ENCODE measurements around the gene EDEM2. TPM values are rescaled to one million over a fixed set of nuclear protein-coding genes. Genes with fewer than 3 reads are reported as not detected.

The EDEM2 gene
- polyA plus RNA-seq, 3 donors = 39.5 to 86.1 (median 75.6) TPM

- Histone ChIP-seq H2AFZ (ENCODE audit: insufficient read depth, low read depth, low read length, poor library complexity, severe bottlenecking) (no peak overlapping the region), H3K27ac (ENCODE audit: low read depth in 1 of 2, low read length in 2 of 2) (no peak overlapping the region), H3K27me3 (ENCODE audit: control insufficient read depth in 2 of 2, insufficient read depth in 2 of 2, low read length in 2 of 2) (no peaks in the 10 kb centered on the region), H3K79me2 (ENCODE audit: insufficient read depth, low read length) (no peaks in the 10 kb centered on the region), H4K20me1 (ENCODE audit: insufficient read depth, low read length) (peaks cover 7% of the 10 kb centered on the region), H3K9ac (ENCODE audit: insufficient read depth, low read length, poor library complexity, severe bottlenecking) (no peak overlapping the region), H3K4me3 (replicated peaks in 1 of 3; ENCODE audit: low read depth in 2 of 3, low read length in 3 of 3) (no peak overlapping the region), H3K4me2 (replicated peaks; ENCODE audit: extremely low read depth, low read length, poor library complexity, severe bottlenecking) (no peak overlapping the region), H3K36me3 (replicated peaks in 1 of 2; ENCODE audit: control insufficient read depth in 1 of 2, insufficient read depth in 2 of 2, low read length in 2 of 2) (peaks cover 81 to 97% of the 10 kb centered on the region in 2 donors), H3K4me1 (ENCODE audit: control insufficient read depth in 1 of 2, insufficient read depth in 2 of 2, low read length in 2 of 2) (no peaks in the 10 kb centered on the region), H3K9me3 (replicated peaks in 1 of 2; ENCODE audit: control insufficient read depth in 1 of 2, insufficient read depth in 1 of 2, low read length in 2 of 2) (no peaks in the 10 kb centered on the region)
- H3K27me3 Mint-ChIP-seq (ENCODE audit: low read depth in 3 of 3) = peaks cover 0 to 1% (median 0%) of the 10 kb centered on the region in 3 donors
- no peak overlapping the region for H3K4me3 Mint-ChIP-seq
- intact Hi-C loops (cut with micrococcal nuclease) = no loop called here
- TF ChIP-seq CTCF (IDR thresholded peaks at IDR 0.05) = no peak
- peaks cover 6% of the 10 kb centered on the region for H3K4me1 Mint-ChIP-seq
- H3K27ac Mint-ChIP-seq = peak overlapping the region in 3 of 7 donors; percentile 23 to 66 (median 61)
- WGBS (ENCODE audit: insufficient coverage) = 92% methylated on average over 7 of the region's 7 CpGs
- H3K9me3 Mint-ChIP-seq = no peaks in the 10 kb centered on the region
- no peak for DNase-seq
- H3K36me3 Mint-ChIP-seq = peaks cover 84 to 98% of the 10 kb centered on the region in 2 donors
Measured at GRCh38 chr20:35121186-35121585, 25.9 kb downstream of the EDEM2 start.

DNA sequence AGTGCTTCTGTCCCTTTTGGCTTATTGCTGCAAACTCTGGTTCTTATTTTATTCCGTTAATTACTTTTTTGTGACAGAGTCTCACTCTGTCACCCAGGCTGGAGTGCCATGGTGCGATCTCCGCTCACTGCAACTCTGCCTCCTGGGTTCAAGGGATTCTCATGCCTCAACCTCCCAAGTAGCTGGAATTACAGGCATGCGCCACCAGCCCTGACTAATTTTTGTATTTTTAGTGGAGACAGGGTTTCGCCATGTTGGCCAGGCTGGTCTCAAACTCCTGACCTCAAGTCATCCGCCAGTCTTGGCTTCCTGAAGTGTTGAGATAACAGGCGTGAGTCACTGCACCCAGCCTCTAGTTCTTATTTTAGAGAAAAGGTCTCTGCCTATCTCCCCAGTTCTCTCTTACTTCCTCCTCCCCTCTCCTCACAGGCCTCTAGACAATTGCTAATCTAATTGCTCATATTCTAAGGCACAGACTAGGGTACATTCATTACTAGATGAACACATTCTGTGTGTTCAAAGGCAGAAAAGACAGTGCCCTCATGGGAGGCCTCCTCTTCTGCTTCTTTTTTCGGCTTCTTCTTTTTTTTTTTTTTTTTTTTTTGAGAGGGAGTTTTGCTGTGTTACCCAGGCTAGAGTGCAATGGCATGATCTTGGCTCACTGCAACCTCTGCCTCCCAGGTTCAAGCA, 27.0 kb downstream of the EDEM2 start:
- Histone ChIP-seq H3K36me3 (replicated peaks in 1 of 2; ENCODE audit: control insufficient read depth in 1 of 2, insufficient read depth in 2 of 2, low read length in 2 of 2) (peaks cover 84 to 98% of the 10 kb centered on the region in 2 donors), H3K9ac (ENCODE audit: insufficient read depth, low read length, poor library complexity, severe bottlenecking) (no peak overlapping the region), H2AFZ (ENCODE audit: insufficient read depth, low read depth, low read length, poor library complexity, severe bottlenecking) (no peak overlapping the region), H3K9me3 (replicated peaks in 1 of 2; ENCODE audit: control insufficient read depth in 1 of 2, insufficient read depth in 1 of 2, low read length in 2 of 2) (no peaks in the 10 kb centered on the region), H3K4me3 (replicated peaks in 1 of 3; ENCODE audit: low read depth in 2 of 3, low read length in 3 of 3) (no peak overlapping the region), H3K4me2 (replicated peaks; ENCODE audit: extremely low read depth, low read length, poor library complexity, severe bottlenecking) (no peak overlapping the region), H4K20me1 (ENCODE audit: insufficient read depth, low read length) (peaks cover 9% of the 10 kb centered on the region), H3K27me3 (ENCODE audit: control insufficient read depth in 2 of 2, insufficient read depth in 2 of 2, low read length in 2 of 2) (no peaks in the 10 kb centered on the region), H3K4me1 (ENCODE audit: control insufficient read depth in 1 of 2, insufficient read depth in 2 of 2, low read length in 2 of 2) (no peaks in the 10 kb centered on the region), H3K79me2 (ENCODE audit: insufficient read depth, low read length) (no peaks in the 10 kb centered on the region), H3K27ac (ENCODE audit: low read depth in 1 of 2, low read length in 2 of 2) (peak overlapping the region in 1 of 2 donors; percentile 62)
- peak overlapping the region in 6 of 7 donors; percentile 49 to 89 (median 82) for H3K27ac Mint-ChIP-seq
- peak; percentile 29 to 51 (median 46) for DNase-seq
- peaks cover 87 to 98% of the 10 kb centered on the region in 2 donors for H3K36me3 Mint-ChIP-seq
- no peaks in the 10 kb centered on the region for H3K9me3 Mint-ChIP-seq
- intact Hi-C loops (cut with micrococcal nuclease) = no loop called here
- H3K4me3 Mint-ChIP-seq = no peak overlapping the region
- H3K27me3 Mint-ChIP-seq (ENCODE audit: low read depth in 3 of 3) = peaks cover 0 to 1% (median 0%) of the 10 kb centered on the region in 3 donors
- TF ChIP-seq CTCF (IDR thresholded peaks at IDR 0.05) = no peak
- peaks cover 6% of the 10 kb centered on the region for H3K4me1 Mint-ChIP-seq
- 93% methylated on average over 3 of the region's 8 CpGs for WGBS (ENCODE audit: insufficient coverage)

All from CD14-positive monocyte (primary cell).